A549 (cell line): ENCODE measurements around the gene KIAA0930.

Experiments used
- CEBPB ChIP-seq, 2 experiments: fragments of >200 bp in 1 of 2; sonication (Bioruptor Twin) in 1 of 2; formaldehyde crosslinking in 1 of 2; IDR thresholded peaks; 2 replicates each; pipeline ENCODE4 v1.6.1; 2012 to 2016
- CHD2 ChIP-seq: fragments of 150-350 bp; IDR thresholded peaks from 2 replicates; pipeline ENCODE4 v1.6.1; 2014; ENCODE audit warnings: low read length; ENCODE audit not compliant: partially characterized antibody
- CTCF ChIP-seq: fragments of >200 bp; sonication (Bioruptor Twin); formaldehyde crosslinking; IDR thresholded peaks from 3 replicates; pipeline ENCODE4 v1.5.1; 2016
- EHMT2 ChIP-seq: fragments of 200-600 bp; sonication (generic); IDR thresholded peaks from 2 replicates; pipeline ENCODE4 v1.6.1; 2016; ENCODE audit warnings: antibody characterized with exemption, low read depth, mild to moderate bottlenecking, moderate library complexity
- EP300 ChIP-seq, 2 experiments: fragments of >200 bp; sonication (Bioruptor Twin); formaldehyde crosslinking; IDR thresholded peaks; 2 replicates in 1 of 2; 3 replicates in 1 of 2; pipeline ENCODE4 v1.6.1; 2016 to 2017
- HOXA7 ChIP-seq: fragments of 250-450 bp; sonication (Bioruptor Pico); IDR thresholded peaks from 2 replicates; pipeline ENCODE4 v1.5.0; 2020; ENCODE audit warnings: mild to moderate bottlenecking, moderate library complexity
- JUNB ChIP-seq: fragments of >200 bp; sonication (Bioruptor Twin); formaldehyde crosslinking; IDR thresholded peaks from 2 replicates; pipeline ENCODE4 v1.6.1; 2016
- POLR2A ChIP-seq: IDR thresholded peaks from 2 replicates; pipeline ENCODE4 v1.6.1; 2012; ENCODE audit warnings: mild to moderate bottlenecking, low read length
- RAD21 ChIP-seq, 2 experiments: fragments of >200 bp in 1 of 2; sonication (Bioruptor Twin) in 1 of 2; formaldehyde crosslinking in 1 of 2; IDR thresholded peaks in 1 of 2; conservative IDR thresholded peaks in 1 of 2; 2 replicates in 1 of 2; 3 replicates in 1 of 2; pipeline ENCODE4 v1.6.1; 2012 to 2018; ENCODE audit warnings: inconsistent platforms in 1 of 2
- ZFP36 ChIP-seq: fragments of 450-650 bp; IDR thresholded peaks from 2 replicates; pipeline ENCODE4 v1.6.1; 2014; ENCODE audit warnings: borderline replicate concordance; ENCODE audit not compliant: partially characterized antibody
- TF ChIP-seq, protein P1 (sequence below): fragments of 250-450 bp; sonication (Bioruptor Pico); IDR thresholded peaks from 2 replicates; pipeline ENCODE4 v1.5.0; 2021; ENCODE audit warnings: mild to moderate bottlenecking, moderate library complexity, borderline replicate concordance
- TF ChIP-seq, protein P2 (sequence below): fragments of 200-600 bp; sonication (generic); IDR thresholded peaks from 2 replicates; pipeline ENCODE4 v1.6.1; 2016; ENCODE audit warnings: antibody characterized with exemption, mild to moderate bottlenecking, moderate library complexity

- TF ChIP-seq JUNB: no peak
- TF ChIP-seq EHMT2: no peak
- no peak for TF ChIP-seq CTCF
- TF ChIP-seq, protein P1, sequence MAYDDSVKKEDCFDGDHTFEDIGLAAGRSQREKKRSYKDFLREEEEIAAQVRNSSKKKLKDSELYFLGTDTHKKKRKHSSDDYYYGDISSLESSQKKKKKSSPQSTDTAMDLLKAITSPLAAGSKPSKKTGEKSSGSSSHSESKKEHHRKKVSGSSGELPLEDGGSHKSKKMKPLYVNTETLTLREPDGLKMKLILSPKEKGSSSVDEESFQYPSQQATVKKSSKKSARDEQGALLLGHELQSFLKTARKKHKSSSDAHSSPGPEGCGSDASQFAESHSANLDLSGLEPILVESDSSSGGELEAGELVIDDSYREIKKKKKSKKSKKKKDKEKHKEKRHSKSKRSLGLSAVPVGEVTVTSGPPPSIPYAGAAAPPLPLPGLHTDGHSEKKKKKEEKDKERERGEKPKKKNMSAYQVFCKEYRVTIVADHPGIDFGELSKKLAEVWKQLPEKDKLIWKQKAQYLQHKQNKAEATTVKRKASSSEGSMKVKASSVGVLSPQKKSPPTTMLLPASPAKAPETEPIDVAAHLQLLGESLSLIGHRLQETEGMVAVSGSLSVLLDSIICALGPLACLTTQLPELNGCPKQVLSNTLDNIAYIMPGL (CRISPR knock-in tag): no peak
- TF ChIP-seq RAD21 (conservative IDR thresholded peaks at IDR 0.05 in 1 of 2, IDR thresholded peaks at IDR 0.05 in 1 of 2): no peak
- no peak for TF ChIP-seq HOXA7 (CRISPR knock-in tag)
- TF ChIP-seq CHD2: no peak
- TF ChIP-seq EP300 (IDR thresholded peaks at IDR 0.05): no peak
- TF ChIP-seq, protein P2, sequence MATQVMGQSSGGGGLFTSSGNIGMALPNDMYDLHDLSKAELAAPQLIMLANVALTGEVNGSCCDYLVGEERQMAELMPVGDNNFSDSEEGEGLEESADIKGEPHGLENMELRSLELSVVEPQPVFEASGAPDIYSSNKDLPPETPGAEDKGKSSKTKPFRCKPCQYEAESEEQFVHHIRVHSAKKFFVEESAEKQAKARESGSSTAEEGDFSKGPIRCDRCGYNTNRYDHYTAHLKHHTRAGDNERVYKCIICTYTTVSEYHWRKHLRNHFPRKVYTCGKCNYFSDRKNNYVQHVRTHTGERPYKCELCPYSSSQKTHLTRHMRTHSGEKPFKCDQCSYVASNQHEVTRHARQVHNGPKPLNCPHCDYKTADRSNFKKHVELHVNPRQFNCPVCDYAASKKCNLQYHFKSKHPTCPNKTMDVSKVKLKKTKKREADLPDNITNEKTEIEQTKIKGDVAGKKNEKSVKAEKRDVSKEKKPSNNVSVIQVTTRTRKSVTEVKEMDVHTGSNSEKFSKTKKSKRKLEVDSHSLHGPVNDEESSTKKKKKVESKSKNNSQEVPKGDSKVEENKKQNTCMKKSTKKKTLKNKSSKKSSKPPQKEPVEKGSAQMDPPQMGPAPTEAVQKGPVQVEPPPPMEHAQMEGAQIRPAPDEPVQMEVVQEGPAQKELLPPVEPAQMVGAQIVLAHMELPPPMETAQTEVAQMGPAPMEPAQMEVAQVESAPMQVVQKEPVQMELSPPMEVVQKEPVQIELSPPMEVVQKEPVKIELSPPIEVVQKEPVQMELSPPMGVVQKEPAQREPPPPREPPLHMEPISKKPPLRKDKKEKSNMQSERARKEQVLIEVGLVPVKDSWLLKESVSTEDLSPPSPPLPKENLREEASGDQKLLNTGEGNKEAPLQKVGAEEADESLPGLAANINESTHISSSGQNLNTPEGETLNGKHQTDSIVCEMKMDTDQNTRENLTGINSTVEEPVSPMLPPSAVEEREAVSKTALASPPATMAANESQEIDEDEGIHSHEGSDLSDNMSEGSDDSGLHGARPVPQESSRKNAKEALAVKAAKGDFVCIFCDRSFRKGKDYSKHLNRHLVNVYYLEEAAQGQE: no peak
- TF ChIP-seq POLR2A: no peak
- no peak for TF ChIP-seq CEBPB (IDR thresholded peaks at IDR 0.05)
- TF ChIP-seq ZFP36: no peak
These were observed 91.0 kb downstream of the KIAA0930 start for GRCh38 chr22:45149671-45150070.
